Lower lobe of right lung (tissue), 2 donors: ENCODE measurements around the gene SNX14. TPM values are rescaled to one million over a fixed set of nuclear protein-coding genes. Genes with fewer than 3 reads are reported as not detected.
"Not testable (repeated sequence)": the region's sequence is repeated elsewhere in the genome, so short reads cannot be mapped to it uniquely, and the experiment has no call there.

Experiments used
- ATAC-seq, 2 donors: fragments of 200-7000 bp; cut with Tn5 transposase; one replicate each; pipeline ENCODE4 v1.9.1; 2020 to 2022; ENCODE audit warnings: mild to moderate bottlenecking in 2 of 2, moderate library complexity in 2 of 2
- DNase-seq: peaks from one replicate; pipeline ENCODE4 v3.0.0-alpha.2; 2020
- H3K27ac ChIP-seq: fragments of 200-600 bp; one replicate; pipeline ENCODE4 v1.8.0; 2022
- H3K27me3 ChIP-seq: fragments of 200-600 bp; one replicate; pipeline ENCODE4 v1.8.0; 2022; ENCODE audit warnings: low read depth
- H3K36me3 ChIP-seq: fragments of 200-600 bp; one replicate; pipeline ENCODE4 v1.8.0; 2022; ENCODE audit warnings: mild to moderate bottlenecking
- H3K4me1 ChIP-seq: fragments of 200-600 bp; one replicate; pipeline ENCODE4 v1.8.0; 2022
- H3K4me3 ChIP-seq: fragments of 200-600 bp; one replicate; pipeline ENCODE4 v1.8.0; 2022; ENCODE audit warnings: mild to moderate bottlenecking
- H3K9me3 ChIP-seq: fragments of 200-600 bp; one replicate; pipeline ENCODE4 v1.8.0; 2022
- CTCF ChIP-seq: fragments of 200-600 bp; IDR thresholded peaks from one replicate; pipeline ENCODE4 v1.8.0; 2022; ENCODE audit warnings: antibody characterized with exemption, mild to moderate bottlenecking
- intact Hi-C: fragments of 100-400 bp; cut with DNase I; formaldehyde crosslinking; loops from one replicate; pipeline ENCODE4 v1.11.0; 2022
- total RNA-seq: library from RNA; stranded (reverse); fragmentation: NEBNext Ultra II Directional; extraction: Animal tissue kit (Norgen Biotek cat#: 25700); gene quantifications from one replicate; pipeline ENCODE4 v1.2.1, GENCODE V29; 2021
- donor health status: DM: no; HTN: yes; CAD: no; lungs with severe emphysema.

Gene SNX14
- total RNA-seq, 1 donor from 2014 or later = 86.7 TPM

GRCh38 chr6:85640821-85641220 is 47.2 kb upstream of the SNX14 start:
- Histone ChIP-seq H3K36me3 (peaks cover 52% of the 10 kb centered on the region), H3K4me1 (peaks cover 50% of the 10 kb centered on the region), H3K27me3 (no peaks in the 10 kb centered on the region), H3K4me3 (peak overlapping the region; percentile 98), H3K27ac (no peak overlapping the region), H3K9me3 (no peaks in the 10 kb centered on the region)
- no peak for TF ChIP-seq CTCF
- ATAC-seq (no peak), DNase-seq (no peak)
- intact Hi-C loops = no loop called here

GRCh38 chr6:85637579-85637978 is 43.9 kb upstream of the SNX14 start:
- ATAC-seq (no peak), DNase-seq (no peak)
- no peak for TF ChIP-seq CTCF
- intact Hi-C loops = no loop called here
- Histone ChIP-seq H3K4me3 (no peak overlapping the region), H3K27ac (no peak overlapping the region), H3K36me3 (peaks cover 85% of the 10 kb centered on the region), H3K4me1 (peaks cover 39% of the 10 kb centered on the region), H3K9me3 (no peaks in the 10 kb centered on the region), H3K27me3 (no peaks in the 10 kb centered on the region)

- TF ChIP-seq CTCF = no peak
- DNase-seq (no peak), ATAC-seq (no peak)
- peaks cover 8% of the 10 kb centered on the region for H3K4me1 ChIP-seq
- H3K4me3 ChIP-seq = no peak overlapping the region
- no peaks in the 10 kb centered on the region for H3K27me3 ChIP-seq
- H3K27ac ChIP-seq = no peak overlapping the region
- H3K36me3 ChIP-seq = peaks cover 100% of the 10 kb centered on the region
- no peaks in the 10 kb centered on the region for H3K9me3 ChIP-seq
- intact Hi-C loops = no loop called here
Observed at GRCh38 chr6:85632164-85632942, 38.7 kb upstream of the SNX14 start.

GRCh38 chr6:85631117-85631516 is 37.5 kb upstream of the SNX14 start:
- ATAC-seq, H3K4me1 ChIP-seq, H3K9me3 ChIP-seq, H3K27ac ChIP-seq, H3K27me3 ChIP-seq, DNase-seq, H3K4me3 ChIP-seq, intact Hi-C loops: not testable (repeated sequence)
- H3K36me3 ChIP-seq = peaks cover 100% of the 10 kb centered on the region

- intact Hi-C loops = no loop called here
- H3K27ac ChIP-seq = no peak overlapping the region
- H3K36me3 ChIP-seq = peaks cover 99% of the 10 kb centered on the region
- peaks cover 14% of the 10 kb centered on the region for H3K4me1 ChIP-seq
- H3K4me3 ChIP-seq = no peak overlapping the region
- DNase-seq (no peak), ATAC-seq (peak in 1 of 2 donors; percentile 29)
- no peaks in the 10 kb centered on the region for H3K9me3 ChIP-seq
- H3K27me3 ChIP-seq = no peaks in the 10 kb centered on the region
- no peak for TF ChIP-seq CTCF
Observed at GRCh38 chr6:85628353-85628752, 34.7 kb upstream of the SNX14 start.

- peaks cover 5% of the 10 kb centered on the region for H3K4me1 ChIP-seq
- TF ChIP-seq CTCF = no peak
- H3K36me3 ChIP-seq = peaks cover 99% of the 10 kb centered on the region
- no peaks in the 10 kb centered on the region for H3K9me3 ChIP-seq
- H3K27me3 ChIP-seq = no peaks in the 10 kb centered on the region
- H3K27ac ChIP-seq = no peak overlapping the region
- ATAC-seq (no peak), DNase-seq (no peak)
- intact Hi-C loops = no loop called here
- no peak overlapping the region for H3K4me3 ChIP-seq
Observed at GRCh38 chr6:85620308-85620707, 26.6 kb upstream of the SNX14 start.
